ENCODE data around the gene RNASE8.

DNA sequence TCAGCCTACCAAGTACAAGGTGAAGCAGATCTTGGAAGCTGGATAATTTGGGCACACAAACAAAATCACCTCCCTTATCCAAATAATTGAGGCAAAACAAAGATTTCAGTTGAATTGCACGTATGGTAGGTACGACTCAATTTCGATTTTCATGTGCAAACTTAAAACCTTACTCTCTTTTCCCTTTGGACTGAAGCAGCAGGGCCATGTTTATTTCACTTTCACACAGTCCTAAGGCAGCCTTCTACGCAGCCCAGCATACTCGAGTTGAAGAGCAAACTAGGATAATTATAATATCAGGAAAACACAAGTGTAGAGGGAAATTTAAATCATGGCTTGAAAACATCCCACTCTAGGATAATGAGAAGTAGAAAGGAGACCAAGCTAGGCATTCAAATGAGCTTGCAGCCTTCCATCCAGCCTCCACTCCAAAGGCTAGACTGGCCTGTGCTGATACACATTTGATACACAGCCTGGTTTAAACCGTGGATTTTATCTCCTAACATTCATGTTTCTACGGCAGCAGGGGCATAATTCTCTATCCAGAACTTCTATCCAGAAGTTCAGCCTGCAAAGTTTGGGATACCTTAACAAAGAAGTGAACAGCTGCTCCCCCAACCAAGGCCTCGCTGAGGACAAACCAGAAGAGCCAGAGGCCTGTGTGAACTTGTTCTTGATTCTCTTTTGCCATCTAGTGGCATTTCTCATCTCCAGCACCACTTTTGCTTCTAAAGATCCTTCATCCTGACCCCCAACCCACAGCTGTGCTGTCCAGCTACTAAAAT, 17.8 kb upstream of the RNASE8 start:
- TF ChIP-seq, protein P1, sequence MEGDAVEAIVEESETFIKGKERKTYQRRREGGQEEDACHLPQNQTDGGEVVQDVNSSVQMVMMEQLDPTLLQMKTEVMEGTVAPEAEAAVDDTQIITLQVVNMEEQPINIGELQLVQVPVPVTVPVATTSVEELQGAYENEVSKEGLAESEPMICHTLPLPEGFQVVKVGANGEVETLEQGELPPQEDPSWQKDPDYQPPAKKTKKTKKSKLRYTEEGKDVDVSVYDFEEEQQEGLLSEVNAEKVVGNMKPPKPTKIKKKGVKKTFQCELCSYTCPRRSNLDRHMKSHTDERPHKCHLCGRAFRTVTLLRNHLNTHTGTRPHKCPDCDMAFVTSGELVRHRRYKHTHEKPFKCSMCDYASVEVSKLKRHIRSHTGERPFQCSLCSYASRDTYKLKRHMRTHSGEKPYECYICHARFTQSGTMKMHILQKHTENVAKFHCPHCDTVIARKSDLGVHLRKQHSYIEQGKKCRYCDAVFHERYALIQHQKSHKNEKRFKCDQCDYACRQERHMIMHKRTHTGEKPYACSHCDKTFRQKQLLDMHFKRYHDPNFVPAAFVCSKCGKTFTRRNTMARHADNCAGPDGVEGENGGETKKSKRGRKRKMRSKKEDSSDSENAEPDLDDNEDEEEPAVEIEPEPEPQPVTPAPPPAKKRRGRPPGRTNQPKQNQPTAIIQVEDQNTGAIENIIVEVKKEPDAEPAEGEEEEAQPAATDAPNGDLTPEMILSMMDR (IDR thresholded peaks at IDR 0.05) = 0 out of 2 replicates have a peak, but pooled peaks have one; percentile 25
- TF ChIP-seq NR3C1 (CRISPR knock-in tag; conservative IDR thresholded peaks at IDR 0.05; ENCODE audit: low read depth) (no peak), PRRX2 (CRISPR knock-in tag; IDR thresholded peaks at IDR 0.05) (no peak)
- TF ChIP-seq, protein P2, sequence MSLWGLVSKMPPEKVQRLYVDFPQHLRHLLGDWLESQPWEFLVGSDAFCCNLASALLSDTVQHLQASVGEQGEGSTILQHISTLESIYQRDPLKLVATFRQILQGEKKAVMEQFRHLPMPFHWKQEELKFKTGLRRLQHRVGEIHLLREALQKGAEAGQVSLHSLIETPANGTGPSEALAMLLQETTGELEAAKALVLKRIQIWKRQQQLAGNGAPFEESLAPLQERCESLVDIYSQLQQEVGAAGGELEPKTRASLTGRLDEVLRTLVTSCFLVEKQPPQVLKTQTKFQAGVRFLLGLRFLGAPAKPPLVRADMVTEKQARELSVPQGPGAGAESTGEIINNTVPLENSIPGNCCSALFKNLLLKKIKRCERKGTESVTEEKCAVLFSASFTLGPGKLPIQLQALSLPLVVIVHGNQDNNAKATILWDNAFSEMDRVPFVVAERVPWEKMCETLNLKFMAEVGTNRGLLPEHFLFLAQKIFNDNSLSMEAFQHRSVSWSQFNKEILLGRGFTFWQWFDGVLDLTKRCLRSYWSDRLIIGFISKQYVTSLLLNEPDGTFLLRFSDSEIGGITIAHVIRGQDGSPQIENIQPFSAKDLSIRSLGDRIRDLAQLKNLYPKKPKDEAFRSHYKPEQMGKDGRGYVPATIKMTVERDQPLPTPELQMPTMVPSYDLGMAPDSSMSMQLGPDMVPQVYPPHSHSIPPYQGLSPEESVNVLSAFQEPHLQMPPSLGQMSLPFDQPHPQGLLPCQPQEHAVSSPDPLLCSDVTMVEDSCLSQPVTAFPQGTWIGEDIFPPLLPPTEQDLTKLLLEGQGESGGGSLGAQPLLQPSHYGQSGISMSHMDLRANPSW (CRISPR knock-in tag; conservative IDR thresholded peaks at IDR 0.05; ENCODE audit: low read depth) = no peak

All from WTC11 (cell line).